T-helper 9 cell (primary cell): ENCODE measurements around the gene LILRB2.
"Not testable (repeated sequence)": the region's sequence is repeated elsewhere in the genome, so short reads cannot be mapped to it uniquely, and the experiment has no call there.

Experiments used
- DNase-seq: peaks from one replicate; pipeline ENCODE4 v3.0.0-alpha.2; 2020

Gene LILRB2

GRCh38 chr19:54239491-54240371, 41.2 kb downstream of the LILRB2 start:
- not testable (repeated sequence) for DNase-seq

- no peak for DNase-seq
Measured at GRCh38 chr19:54233941-54234340, 47.0 kb downstream of the LILRB2 start.

- peak; percentile 92 for DNase-seq
Measured at GRCh38 chr19:54231077-54231931, 49.6 kb downstream of the LILRB2 start.

- DNase-seq: no peak
Measured at GRCh38 chr19:54230031-54230430, 50.9 kb downstream of the LILRB2 start.

- no peak for DNase-seq
Measured at GRCh38 chr19:54229146-54229545, 51.8 kb downstream of the LILRB2 start.

GRCh38 chr19:54224619-54225018, 56.3 kb downstream of the LILRB2 start:
- not testable (repeated sequence) for DNase-seq

- DNase-seq: not testable (repeated sequence)
Measured at GRCh38 chr19:54223937-54224281, 57.0 kb downstream of the LILRB2 start.
